Keratinocyte (primary cell): ENCODE results near the gene MRPL24. TPM values are rescaled to one million over a fixed set of nuclear protein-coding genes. Genes with fewer than 3 reads are reported as not detected.
A peak's percentile ranks its signal among the peaks of the same experiment; 100 is the strongest.

Experiments used
- DNase-seq: peaks from one replicate; pipeline ENCODE4 v3.0.0-alpha.2; 2011; ENCODE audit warnings: low read depth, missing footprints, low spot score
- FAIRE-seq: peaks from 2 replicates; lab custom pipeline; 2011; peaks lifted over from hg19 to GRCh38; lab: Jason Lieb, UNC
- H2AFZ ChIP-seq: 2 replicates; pipeline ENCODE4 v1.6.0; 2012; ENCODE audit warnings: low read length, control low read depth, inconsistent platforms; ENCODE audit not compliant: control insufficient read depth
- H3K27ac ChIP-seq: 2 replicates; pipeline ENCODE4 v1.5.1; 2011; ENCODE audit warnings: low read length; ENCODE audit not compliant: control insufficient read depth, insufficient read depth
- H3K27me3 ChIP-seq: 3 replicates; pipeline ENCODE4 v1.6.0; 2011; ENCODE audit warnings: low read length; ENCODE audit not compliant: control insufficient read depth, insufficient read depth; ENCODE audit errors: extremely low read depth
- H3K36me3 ChIP-seq, 2 experiments: 2 replicates in 1 of 2; 3 replicates in 1 of 2; pipeline ENCODE4 v1.5.1; 2011; ENCODE audit warnings: low read length in 2 of 2, mild to moderate bottlenecking in 1 of 2; ENCODE audit not compliant: control insufficient read depth in 2 of 2, insufficient read depth in 2 of 2; ENCODE audit errors: extremely low read depth in 1 of 2
- H3K4me1 ChIP-seq: 3 replicates; pipeline ENCODE4 v1.5.1; 2011; ENCODE audit warnings: low read length; ENCODE audit not compliant: control insufficient read depth, insufficient read depth; ENCODE audit errors: extremely low read depth
- H3K4me2 ChIP-seq: 3 replicates; pipeline ENCODE4 v1.6.0; 2011; ENCODE audit warnings: low read depth, low read length; ENCODE audit not compliant: control insufficient read depth, insufficient read depth; ENCODE audit errors: extremely low read depth
- H3K4me3 ChIP-seq, 3 experiments: fragments of 200-600 bp in 1 of 3; sonication (generic) in 1 of 3; 2 replicates in 2 of 3; 3 replicates in 1 of 3; pipeline ENCODE4 v1.5.1; 2011 to 2016; ENCODE audit warnings: low read length in 3 of 3, mild to moderate bottlenecking in 3 of 3, control low read depth in 2 of 3, inconsistent platforms in 1 of 3, low read depth in 1 of 3, mixed read lengths in 1 of 3, mixed run types in 1 of 3, moderate library complexity in 1 of 3; ENCODE audit not compliant: control insufficient read depth in 2 of 3, insufficient read depth in 2 of 3; ENCODE audit errors: extremely low read depth in 1 of 3
- H3K79me2 ChIP-seq: 2 replicates; pipeline ENCODE4 v1.6.0; 2012; ENCODE audit warnings: low read length; ENCODE audit not compliant: control insufficient read depth, insufficient read depth
- H3K9ac ChIP-seq: 3 replicates; pipeline ENCODE4 v1.6.0; 2011; ENCODE audit warnings: low read length; ENCODE audit not compliant: control insufficient read depth, insufficient read depth; ENCODE audit errors: extremely low read depth
- H3K9me1 ChIP-seq: 3 replicates; pipeline ENCODE4 v1.6.0; 2011; ENCODE audit warnings: low read length; ENCODE audit not compliant: control insufficient read depth, insufficient read depth; ENCODE audit errors: extremely low read depth
- H3K9me3 ChIP-seq: 2 replicates; pipeline ENCODE4 v1.5.1; 2012; ENCODE audit warnings: low read depth, low read length; ENCODE audit not compliant: control insufficient read depth
- H4K20me1 ChIP-seq: 3 replicates; pipeline ENCODE4 v1.6.0; 2011; ENCODE audit warnings: low read length; ENCODE audit not compliant: control insufficient read depth, insufficient read depth; ENCODE audit errors: extremely low read depth
- EZH2 ChIP-seq: IDR thresholded peaks from one replicate; pipeline ENCODE4 v1.6.1; 2012; ENCODE audit warnings: inconsistent platforms, mild to moderate bottlenecking, low read length, moderate library complexity
- dilution Hi-C: fragments of 300-500 bp; cut with MboI; formaldehyde crosslinking; loops from one replicate; pipeline ENCODE4 v1.7.0; 2020; ENCODE audit warnings: low sequenced_read_pairs; ENCODE audit not compliant: extremely low pct_ligation_motif_present
- polyA plus RNA-seq, 5 experiments: library from polyadenylated mRNA; depleted of rRNA in 3 of 5; stranded (reverse) in 3 of 5; stranded (forward) in 1 of 5; unstranded in 1 of 5; fragments of >200 nt; gene quantifications; 1 replicate in 1 of 5; 2 replicates in 3 of 5; 3 replicates in 1 of 5; pipeline versions ENCODE4 v1.2.1 to v1.2.3, GENCODE V29; 2011 to 2012; ENCODE audit warnings: missing spikeins in 2 of 5, low read depth in 1 of 5, low replicate concordance in 1 of 5
- TF ChIP-seq, protein P1 (sequence below), 3 experiments: IDR thresholded peaks in 1 of 3; conservative IDR thresholded peaks in 1 of 3; optimal IDR thresholded peaks in 1 of 3; 2 replicates in 2 of 3; 3 replicates in 1 of 3; pipeline versions ENCODE3 to v1.5.1; 2011; ENCODE audit warnings: low read length in 3 of 3, mild to moderate bottlenecking in 3 of 3, moderate library complexity in 2 of 3, control low read depth in 1 of 3, inconsistent platforms in 1 of 3; ENCODE audit not compliant: insufficient read depth in 2 of 3; ENCODE audit errors: extremely low read depth in 1 of 3

MRPL24 gene
- polyA plus RNA-seq, 1 donor (not counting 4 experiments of a cell fraction or from before 2014, with no cell fraction given), result 157 TPM

GRCh38 chr1:156754219-156754618, 13.3 kb upstream of the MRPL24 start:
- DNase-seq (no peak), FAIRE-seq (no peak)
- Histone ChIP-seq H3K4me2 (no peak overlapping the region), H3K27me3 (no peaks in the 10 kb centered on the region), H3K4me1 (peaks cover 17% of the 10 kb centered on the region), H3K4me3 (no peak overlapping the region), H2AFZ (no peak overlapping the region), H3K9me1 (no peaks in the 10 kb centered on the region), H3K9me3 (no peaks in the 10 kb centered on the region), H3K36me3 (peaks cover 3 to 9% of the 10 kb centered on the region in 2 experiments), H3K79me2 (peaks cover 33% of the 10 kb centered on the region), H3K27ac (no peak overlapping the region), H4K20me1 (no peaks in the 10 kb centered on the region), H3K9ac (no peak overlapping the region)
- dilution Hi-C loops, result no loop called here
- TF ChIP-seq EZH2, result no peak
- TF ChIP-seq, protein P1, sequence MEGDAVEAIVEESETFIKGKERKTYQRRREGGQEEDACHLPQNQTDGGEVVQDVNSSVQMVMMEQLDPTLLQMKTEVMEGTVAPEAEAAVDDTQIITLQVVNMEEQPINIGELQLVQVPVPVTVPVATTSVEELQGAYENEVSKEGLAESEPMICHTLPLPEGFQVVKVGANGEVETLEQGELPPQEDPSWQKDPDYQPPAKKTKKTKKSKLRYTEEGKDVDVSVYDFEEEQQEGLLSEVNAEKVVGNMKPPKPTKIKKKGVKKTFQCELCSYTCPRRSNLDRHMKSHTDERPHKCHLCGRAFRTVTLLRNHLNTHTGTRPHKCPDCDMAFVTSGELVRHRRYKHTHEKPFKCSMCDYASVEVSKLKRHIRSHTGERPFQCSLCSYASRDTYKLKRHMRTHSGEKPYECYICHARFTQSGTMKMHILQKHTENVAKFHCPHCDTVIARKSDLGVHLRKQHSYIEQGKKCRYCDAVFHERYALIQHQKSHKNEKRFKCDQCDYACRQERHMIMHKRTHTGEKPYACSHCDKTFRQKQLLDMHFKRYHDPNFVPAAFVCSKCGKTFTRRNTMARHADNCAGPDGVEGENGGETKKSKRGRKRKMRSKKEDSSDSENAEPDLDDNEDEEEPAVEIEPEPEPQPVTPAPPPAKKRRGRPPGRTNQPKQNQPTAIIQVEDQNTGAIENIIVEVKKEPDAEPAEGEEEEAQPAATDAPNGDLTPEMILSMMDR (optimal IDR thresholded peaks at IDR 0.05 in 1 of 3, IDR thresholded peaks at IDR 0.05 in 1 of 3, conservative IDR thresholded peaks at IDR 0.05 in 1 of 3; ENCODE audit: extremely low read depth in 1 of 3, insufficient read depth in 2 of 3, low read length in 3 of 3), result no peak

DNA sequence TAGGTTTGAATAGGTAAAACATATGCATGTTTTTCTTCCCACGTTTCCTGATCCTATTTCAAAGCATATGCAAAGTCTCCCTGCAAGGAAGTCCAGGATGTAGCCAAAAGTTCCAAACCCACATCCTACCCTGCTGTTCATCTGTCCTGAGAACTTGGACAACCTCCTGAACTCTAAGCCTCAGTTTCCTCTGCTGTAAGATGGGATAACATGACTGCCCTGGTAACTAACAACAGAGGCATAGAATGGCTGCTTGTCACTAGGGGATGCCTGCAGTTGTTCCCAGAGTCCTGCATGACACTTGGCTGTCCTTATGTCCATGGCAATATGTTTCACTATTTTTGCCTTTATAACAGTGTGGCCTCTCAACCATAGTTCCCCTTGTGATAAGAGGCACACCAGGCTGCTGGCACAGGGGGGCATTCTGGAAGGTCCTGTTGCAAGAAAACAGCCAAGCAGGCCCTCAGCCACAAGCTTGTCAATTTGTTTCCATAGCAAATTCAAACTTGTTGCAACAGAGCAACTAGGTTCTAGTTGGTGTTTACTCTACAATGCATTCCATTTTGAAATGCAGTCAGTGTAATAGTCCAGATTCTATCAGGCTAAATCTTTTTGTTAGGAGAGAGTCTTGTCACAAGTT, 12.1 kb upstream of the MRPL24 start:
- H3K36me3 ChIP-seq, result peaks cover 3 to 12% of the 10 kb centered on the region in 2 experiments
- peak overlapping the region; percentile 95 for H3K4me2 ChIP-seq
- H3K4me3 ChIP-seq, result peak overlapping the region; percentile 73 to 93 (median 88)
- H3K9me1 ChIP-seq, result no peaks in the 10 kb centered on the region
- H3K27ac ChIP-seq, result peak overlapping the region; percentile 90
- H3K9ac ChIP-seq, result peak overlapping the region; percentile 96
- no peaks in the 10 kb centered on the region for H3K27me3 ChIP-seq
- dilution Hi-C loops, result no loop called here
- TF ChIP-seq, protein P1 (optimal IDR thresholded peaks at IDR 0.05 in 1 of 3, IDR thresholded peaks at IDR 0.05 in 1 of 3, conservative IDR thresholded peaks at IDR 0.05 in 1 of 3; ENCODE audit: extremely low read depth in 1 of 3, insufficient read depth in 2 of 3, low read length in 3 of 3), result no peak
- no peak for TF ChIP-seq EZH2
- H2AFZ ChIP-seq, result no peak overlapping the region
- H3K9me3 ChIP-seq, result no peaks in the 10 kb centered on the region
- no peak for DNase-seq
- FAIRE-seq, result no peak
- H3K4me1 ChIP-seq, result peaks cover 29% of the 10 kb centered on the region
- no peaks in the 10 kb centered on the region for H4K20me1 ChIP-seq
- H3K79me2 ChIP-seq, result peaks cover 46% of the 10 kb centered on the region
